Epithelial cell of proximal tubule (primary cell): ENCODE results near the gene APP. TPM values are rescaled to one million over a fixed set of nuclear protein-coding genes. Genes with fewer than 3 reads are reported as not detected.
"Not testable (repeated sequence)": the region's sequence is repeated elsewhere in the genome, so short reads cannot be mapped to it uniquely, and the experiment has no call there.

Experiments
- DNase-seq: peaks from one replicate; pipeline ENCODE4 v3.0.0-alpha.2; 2011; ENCODE audit warnings: low read depth
- H3K4me3 ChIP-seq: 2 replicates; pipeline ENCODE4 v1.5.1; 2011; ENCODE audit warnings: low read depth, mild to moderate bottlenecking, low read length
- total RNA-seq: library from RNA; depleted of rRNA; stranded (reverse); fragments of >200 nt; gene quantifications from 2 replicates; pipeline ENCODE4 v1.2.3, GENCODE V29; 2015
- TF ChIP-seq, protein P1 (sequence below): conservative IDR thresholded peaks from 2 replicates; pipeline ENCODE4 v1.5.1; 2012; ENCODE audit warnings: low read depth, mild to moderate bottlenecking, low read length

The APP gene
- total RNA-seq, 1 donor from 2014 or later, result 510 TPM

GRCh38 chr21:26041431-26042180 is 129.0 kb downstream of the APP start:
- TF ChIP-seq, protein P1, sequence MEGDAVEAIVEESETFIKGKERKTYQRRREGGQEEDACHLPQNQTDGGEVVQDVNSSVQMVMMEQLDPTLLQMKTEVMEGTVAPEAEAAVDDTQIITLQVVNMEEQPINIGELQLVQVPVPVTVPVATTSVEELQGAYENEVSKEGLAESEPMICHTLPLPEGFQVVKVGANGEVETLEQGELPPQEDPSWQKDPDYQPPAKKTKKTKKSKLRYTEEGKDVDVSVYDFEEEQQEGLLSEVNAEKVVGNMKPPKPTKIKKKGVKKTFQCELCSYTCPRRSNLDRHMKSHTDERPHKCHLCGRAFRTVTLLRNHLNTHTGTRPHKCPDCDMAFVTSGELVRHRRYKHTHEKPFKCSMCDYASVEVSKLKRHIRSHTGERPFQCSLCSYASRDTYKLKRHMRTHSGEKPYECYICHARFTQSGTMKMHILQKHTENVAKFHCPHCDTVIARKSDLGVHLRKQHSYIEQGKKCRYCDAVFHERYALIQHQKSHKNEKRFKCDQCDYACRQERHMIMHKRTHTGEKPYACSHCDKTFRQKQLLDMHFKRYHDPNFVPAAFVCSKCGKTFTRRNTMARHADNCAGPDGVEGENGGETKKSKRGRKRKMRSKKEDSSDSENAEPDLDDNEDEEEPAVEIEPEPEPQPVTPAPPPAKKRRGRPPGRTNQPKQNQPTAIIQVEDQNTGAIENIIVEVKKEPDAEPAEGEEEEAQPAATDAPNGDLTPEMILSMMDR, result no peak
- no peak overlapping the region for H3K4me3 ChIP-seq
- DNase-seq, result no peak

DNA sequence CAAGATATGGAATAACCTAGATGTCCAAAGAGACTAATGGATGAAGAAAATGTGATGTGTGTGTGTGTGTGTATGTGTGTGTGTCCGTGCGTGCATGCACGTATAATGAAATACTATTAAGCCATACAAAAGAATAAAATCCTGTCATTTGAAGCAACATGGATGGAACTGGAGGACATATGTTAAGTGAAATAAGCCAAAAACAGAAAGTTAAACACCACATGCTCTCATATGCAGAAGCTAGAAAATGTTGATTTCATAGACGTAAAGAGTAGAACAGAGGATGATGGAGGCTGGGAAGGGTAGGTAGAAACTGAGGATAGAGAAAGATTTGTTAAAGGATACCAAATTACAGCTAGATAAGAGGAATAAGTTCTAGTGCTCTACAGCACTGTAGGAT is 133.7 kb downstream of the APP start:
- TF ChIP-seq, protein P1, result no peak
- H3K4me3 ChIP-seq, result no peak overlapping the region
- no peak for DNase-seq

- H3K4me3 ChIP-seq, result no peak overlapping the region
- no peak for DNase-seq
- TF ChIP-seq, protein P1, result peak; percentile 23
Observed at GRCh38 chr21:26032263-26032662, 138.3 kb downstream of the APP start.

DNA sequence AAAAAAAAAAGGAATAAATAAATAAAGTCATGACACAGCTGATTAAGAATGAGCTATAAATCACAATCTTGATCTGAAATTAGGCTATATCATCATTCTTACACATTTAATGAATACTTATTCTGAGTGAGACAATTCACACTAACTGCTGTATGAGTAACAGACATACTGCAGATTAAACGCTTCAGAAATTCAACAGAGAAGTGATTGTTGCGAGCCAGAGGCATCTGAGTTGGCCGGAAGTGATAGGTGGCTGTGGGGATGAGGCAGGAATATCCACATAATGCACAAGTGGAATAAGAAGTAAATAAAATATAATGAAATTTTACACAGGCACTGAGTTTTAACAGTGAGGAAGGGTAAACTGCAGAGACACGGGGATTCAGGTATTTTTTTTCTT is 142.4 kb downstream of the APP start:
- TF ChIP-seq, protein P1, result no peak
- DNase-seq, result no peak
- no peak overlapping the region for H3K4me3 ChIP-seq

DNA sequence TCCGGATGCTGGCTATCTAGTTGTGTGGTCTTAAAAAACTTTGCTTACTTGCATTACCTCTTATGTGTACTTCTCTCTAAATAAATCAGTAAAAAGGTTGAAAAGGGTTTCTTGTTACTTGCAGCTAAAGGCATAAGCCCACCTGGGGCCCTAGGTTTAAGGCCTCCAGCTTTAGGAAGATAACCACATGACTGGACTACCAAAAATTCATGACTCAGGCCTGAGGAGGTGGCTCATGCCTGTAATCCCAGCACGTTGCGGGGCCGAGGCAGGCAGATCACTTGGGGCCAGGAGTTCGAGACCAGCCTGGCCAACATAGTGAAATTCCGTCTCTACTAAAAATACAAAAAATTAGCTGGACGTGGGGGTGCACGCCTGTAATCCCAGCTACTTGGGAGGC is 142.9 kb downstream of the APP start:
- no peak for DNase-seq
- TF ChIP-seq, protein P1, result no peak

DNA sequence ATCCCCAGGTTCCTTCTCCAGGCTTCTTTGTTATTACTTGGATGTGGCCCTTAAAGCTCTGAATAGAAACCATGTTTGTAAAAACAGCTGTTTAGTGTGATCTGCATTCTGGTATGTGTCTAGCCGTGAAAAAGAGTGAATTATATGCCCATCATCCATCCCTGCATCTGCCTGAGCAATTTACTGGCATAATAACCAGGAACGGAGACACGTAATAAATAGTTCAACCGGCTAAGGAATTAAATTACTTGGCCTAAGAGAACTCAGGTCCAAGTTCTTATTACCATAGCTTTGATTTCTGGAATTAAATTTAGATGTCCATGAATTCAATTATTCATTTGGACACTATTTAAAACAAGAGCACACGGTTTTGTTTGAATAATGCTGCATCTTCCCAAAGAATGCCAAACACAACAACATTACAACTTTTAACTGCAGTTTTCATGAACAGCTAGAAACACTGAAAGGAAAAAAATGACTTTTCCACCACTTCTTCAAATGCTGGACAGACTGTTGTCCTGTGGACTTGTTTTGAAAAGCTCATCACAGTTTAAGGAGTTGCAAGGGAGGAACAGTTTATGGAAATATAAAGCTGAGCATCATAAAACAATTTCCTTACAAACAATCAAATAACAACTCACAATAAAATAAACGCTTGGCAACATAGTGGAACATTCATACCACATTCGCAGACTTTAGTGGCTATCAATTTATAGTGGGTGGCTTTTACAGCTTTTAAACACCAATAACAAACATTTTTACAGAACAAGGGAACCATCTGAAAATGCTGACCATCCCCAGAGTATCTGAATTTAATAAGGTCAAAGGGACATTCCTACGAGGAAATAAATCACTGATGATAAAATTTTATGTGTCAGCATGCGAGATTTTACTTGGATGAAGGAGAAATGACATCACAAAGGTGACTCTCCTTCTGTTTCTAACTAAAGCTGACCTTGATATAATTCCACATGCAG is 144.7 kb downstream of the APP start:
- TF ChIP-seq, protein P1, result no peak
- H3K4me3 ChIP-seq, result no peak overlapping the region
- no peak for DNase-seq

More for the DNA sequence above, 142.9 kb downstream of the APP start:
- no peak overlapping the region for H3K4me3 ChIP-seq

DNA sequence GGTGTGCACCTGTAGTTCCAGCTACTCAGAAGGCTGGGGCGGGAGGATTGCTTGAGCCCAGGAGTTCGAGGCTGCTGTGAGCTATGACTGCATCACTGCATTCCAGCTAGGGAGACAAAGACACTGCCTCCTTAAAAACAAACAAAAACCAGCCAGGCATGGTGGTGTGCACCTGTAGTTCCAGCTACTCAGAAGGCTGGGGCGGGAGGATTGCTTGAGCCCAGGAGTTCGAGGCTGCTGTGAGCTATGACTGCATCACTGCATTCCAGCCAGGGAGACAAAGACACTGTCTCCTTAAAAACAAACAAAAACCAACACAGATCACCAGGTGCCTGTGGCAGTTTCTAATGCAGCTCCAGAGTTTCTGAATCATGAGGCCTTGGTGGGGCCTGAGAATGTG is 147.2 kb downstream of the APP start:
- not testable (repeated sequence) for DNase-seq, H3K4me3 ChIP-seq

DNA sequence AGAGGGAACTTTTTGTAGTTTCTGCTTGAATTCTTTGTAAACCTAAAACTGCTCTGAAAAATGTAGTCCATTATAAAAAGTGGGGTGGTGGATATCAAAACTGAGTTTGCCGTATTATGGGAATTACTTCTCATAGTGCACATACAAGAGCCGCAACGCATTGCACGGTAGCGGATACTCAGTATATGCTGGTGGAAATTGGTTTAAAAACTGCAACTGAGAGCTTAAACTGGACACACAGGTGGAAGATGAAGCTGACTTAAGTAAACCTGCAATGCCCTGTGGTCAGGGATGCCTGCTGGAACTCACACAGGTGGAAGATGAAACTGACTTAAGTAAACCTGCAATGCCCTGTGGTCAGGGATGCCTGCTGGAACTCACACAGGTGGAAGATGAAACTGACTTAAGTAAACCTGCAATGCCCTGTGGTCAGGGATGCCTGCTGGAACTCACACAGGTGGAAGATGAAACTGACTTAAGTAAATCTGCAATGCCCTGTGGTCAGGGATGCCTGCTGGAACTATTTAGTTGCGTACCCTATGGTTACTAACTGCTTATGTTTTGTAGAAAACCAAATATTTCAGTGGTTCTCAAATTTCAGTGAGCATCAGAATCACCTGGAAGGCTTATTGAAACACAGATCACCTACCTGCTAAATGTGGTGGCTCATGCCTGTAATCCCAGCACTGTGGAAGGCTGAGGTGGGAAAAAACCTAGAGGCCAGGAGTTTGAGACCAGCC is 147.8 kb downstream of the APP start:
- DNase-seq, H3K4me3 ChIP-seq: not testable (repeated sequence)
